ENCODE data around the gene CD160.

GRCh38 chr1:145714524-145715111 lies 4.7 kb upstream of the CD160 start:
- TF ChIP-seq CTCF (IDR thresholded peaks at IDR 0.05) (no peak), POLR2A (IDR thresholded peaks at IDR 0.05) (no peak), EP300 (IDR thresholded peaks at IDR 0.05) (no peak)
